Left colon (tissue), 2 donors: ENCODE results near the gene TMEM212. TPM values are rescaled to one million over a fixed set of nuclear protein-coding genes. Genes with fewer than 3 reads are reported as not detected.

ENCODE experiments used
- ATAC-seq: fragments of 200-7000 bp; cut with Tn5 transposase; one replicate; pipeline ENCODE4 v1.9.1; 2020; ENCODE audit warnings: mild to moderate bottlenecking, moderate library complexity
- DNase-seq, 2 donors: peaks; one replicate each; pipeline ENCODE4 v3.0.0-alpha.2; 2020
- intact Hi-C, 2 donors: fragments of 100-400 bp; cut with DNase I in 1 of 2; cut with micrococcal nuclease in 1 of 2; formaldehyde crosslinking; loops; one replicate each; pipeline versions ENCODE4 v1.11.2 to v1.14.0; 2022; cut with DNase I, micrococcal nuclease
- total RNA-seq, 2 donors: library from RNA; stranded (reverse); fragmentation: NEBNext Ultra II Directional; extraction: Animal tissue kit (Norgen Biotek cat#: 25700); gene quantifications; one replicate each; pipeline ENCODE4 v1.2.1, GENCODE V29; 2021
- donor health status: DM: no; HTN: no; CAD: no.
- donor health status: DM: yes; HTN: yes; CAD: no.

TMEM212 gene
- total RNA-seq, 2 donors from 2014 or later, result not detected

DNA sequence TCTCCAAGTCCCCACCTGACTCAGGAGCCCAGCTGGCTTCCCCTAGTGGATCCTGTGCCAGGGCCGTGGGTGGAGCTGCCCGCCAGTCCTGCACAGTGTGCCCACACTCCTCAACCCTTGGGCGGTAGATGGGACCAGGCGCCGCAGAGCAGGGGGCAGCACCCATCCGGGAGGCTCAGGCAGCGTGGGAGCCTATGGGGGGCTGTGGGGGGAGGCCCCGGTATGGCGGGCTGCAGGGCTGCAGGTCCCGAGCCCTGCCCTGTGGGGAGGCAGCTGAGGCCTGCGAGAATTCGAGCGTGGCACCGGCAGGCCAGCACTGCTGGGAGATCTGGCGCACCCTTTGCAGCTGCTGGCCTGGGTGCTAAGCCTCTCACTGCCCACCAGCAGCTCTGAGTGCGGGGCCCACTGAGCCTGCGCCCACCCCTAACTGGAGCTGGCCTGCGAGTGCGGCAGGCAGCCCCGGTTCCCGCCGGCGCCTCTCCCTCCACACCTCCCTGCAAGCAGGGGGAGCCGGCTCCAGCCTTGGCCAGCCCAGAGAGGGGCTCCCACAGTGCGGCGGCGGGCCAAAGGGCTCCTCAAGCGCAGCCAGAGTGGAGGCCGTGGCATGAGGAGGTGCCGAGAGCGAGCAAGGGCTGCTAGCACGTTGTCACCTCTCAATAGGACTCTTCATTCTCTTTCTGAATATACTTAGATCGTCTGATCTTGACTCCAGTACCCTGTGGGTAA lies 64.0 kb downstream of the TMEM212 start:
- DNase-seq (no peak), ATAC-seq (no peak)
- intact Hi-C loops, result no loop called here

GRCh38 chr3:171907761-171908160 lies 64.6 kb downstream of the TMEM212 start:
- DNase-seq, result no peak
- intact Hi-C loops, result no loop called here
- no peak for ATAC-seq

- ATAC-seq (no peak), DNase-seq (no peak)
- intact Hi-C loops, result no loop called here
Observed at GRCh38 chr3:171908731-171909130, 65.6 kb downstream of the TMEM212 start.

Other genes starting within 250 kb of the TMEM212 start
- gene PLD1, start 32.9 kb upstream of the TMEM212 start, total RNA-seq, result 100 to 1,000 TPM in 1 of 2 donors, 10 to 100 TPM in 1; 79.7 to 109 TPM
- 100 to 1,000 TPM; 100 to 113 TPM for gene FNDC3B, start 196.2 kb downstream of the TMEM212 start, total RNA-seq